ENCODE data around the gene PTPN21.
"Not testable (repeated sequence)": the region's sequence is repeated elsewhere in the genome, so short reads cannot be mapped to it uniquely, and the experiment has no call there.

DNA sequence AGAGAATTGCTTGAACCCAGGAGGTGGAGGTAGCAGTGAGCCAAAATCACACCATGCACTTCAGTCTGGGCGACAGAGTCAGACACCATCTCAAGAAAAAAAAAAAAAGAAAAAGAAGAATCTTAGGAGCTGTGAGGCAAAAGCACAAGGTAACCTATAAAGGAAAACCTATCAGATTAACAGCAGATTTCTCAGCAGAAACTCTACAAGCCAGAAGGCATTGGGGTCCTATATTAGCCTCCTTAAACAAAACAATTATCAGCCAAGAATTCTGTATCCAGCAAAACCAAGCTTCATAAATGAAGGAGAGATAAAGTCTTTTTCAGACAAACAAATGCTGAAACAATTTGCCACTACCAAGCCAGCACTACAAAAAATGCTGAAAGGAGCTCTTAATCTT, 24.9 kb downstream of the PTPN21 start:
- TF ChIP-seq, protein P1, sequence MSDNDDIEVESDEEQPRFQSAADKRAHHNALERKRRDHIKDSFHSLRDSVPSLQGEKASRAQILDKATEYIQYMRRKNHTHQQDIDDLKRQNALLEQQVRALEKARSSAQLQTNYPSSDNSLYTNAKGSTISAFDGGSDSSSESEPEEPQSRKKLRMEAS (IDR thresholded peaks at IDR 0.05): not testable (repeated sequence)
- TF ChIP-seq, protein P2, sequence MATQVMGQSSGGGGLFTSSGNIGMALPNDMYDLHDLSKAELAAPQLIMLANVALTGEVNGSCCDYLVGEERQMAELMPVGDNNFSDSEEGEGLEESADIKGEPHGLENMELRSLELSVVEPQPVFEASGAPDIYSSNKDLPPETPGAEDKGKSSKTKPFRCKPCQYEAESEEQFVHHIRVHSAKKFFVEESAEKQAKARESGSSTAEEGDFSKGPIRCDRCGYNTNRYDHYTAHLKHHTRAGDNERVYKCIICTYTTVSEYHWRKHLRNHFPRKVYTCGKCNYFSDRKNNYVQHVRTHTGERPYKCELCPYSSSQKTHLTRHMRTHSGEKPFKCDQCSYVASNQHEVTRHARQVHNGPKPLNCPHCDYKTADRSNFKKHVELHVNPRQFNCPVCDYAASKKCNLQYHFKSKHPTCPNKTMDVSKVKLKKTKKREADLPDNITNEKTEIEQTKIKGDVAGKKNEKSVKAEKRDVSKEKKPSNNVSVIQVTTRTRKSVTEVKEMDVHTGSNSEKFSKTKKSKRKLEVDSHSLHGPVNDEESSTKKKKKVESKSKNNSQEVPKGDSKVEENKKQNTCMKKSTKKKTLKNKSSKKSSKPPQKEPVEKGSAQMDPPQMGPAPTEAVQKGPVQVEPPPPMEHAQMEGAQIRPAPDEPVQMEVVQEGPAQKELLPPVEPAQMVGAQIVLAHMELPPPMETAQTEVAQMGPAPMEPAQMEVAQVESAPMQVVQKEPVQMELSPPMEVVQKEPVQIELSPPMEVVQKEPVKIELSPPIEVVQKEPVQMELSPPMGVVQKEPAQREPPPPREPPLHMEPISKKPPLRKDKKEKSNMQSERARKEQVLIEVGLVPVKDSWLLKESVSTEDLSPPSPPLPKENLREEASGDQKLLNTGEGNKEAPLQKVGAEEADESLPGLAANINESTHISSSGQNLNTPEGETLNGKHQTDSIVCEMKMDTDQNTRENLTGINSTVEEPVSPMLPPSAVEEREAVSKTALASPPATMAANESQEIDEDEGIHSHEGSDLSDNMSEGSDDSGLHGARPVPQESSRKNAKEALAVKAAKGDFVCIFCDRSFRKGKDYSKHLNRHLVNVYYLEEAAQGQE (IDR thresholded peaks at IDR 0.05): not testable (repeated sequence)
- TF ChIP-seq, protein P3, sequence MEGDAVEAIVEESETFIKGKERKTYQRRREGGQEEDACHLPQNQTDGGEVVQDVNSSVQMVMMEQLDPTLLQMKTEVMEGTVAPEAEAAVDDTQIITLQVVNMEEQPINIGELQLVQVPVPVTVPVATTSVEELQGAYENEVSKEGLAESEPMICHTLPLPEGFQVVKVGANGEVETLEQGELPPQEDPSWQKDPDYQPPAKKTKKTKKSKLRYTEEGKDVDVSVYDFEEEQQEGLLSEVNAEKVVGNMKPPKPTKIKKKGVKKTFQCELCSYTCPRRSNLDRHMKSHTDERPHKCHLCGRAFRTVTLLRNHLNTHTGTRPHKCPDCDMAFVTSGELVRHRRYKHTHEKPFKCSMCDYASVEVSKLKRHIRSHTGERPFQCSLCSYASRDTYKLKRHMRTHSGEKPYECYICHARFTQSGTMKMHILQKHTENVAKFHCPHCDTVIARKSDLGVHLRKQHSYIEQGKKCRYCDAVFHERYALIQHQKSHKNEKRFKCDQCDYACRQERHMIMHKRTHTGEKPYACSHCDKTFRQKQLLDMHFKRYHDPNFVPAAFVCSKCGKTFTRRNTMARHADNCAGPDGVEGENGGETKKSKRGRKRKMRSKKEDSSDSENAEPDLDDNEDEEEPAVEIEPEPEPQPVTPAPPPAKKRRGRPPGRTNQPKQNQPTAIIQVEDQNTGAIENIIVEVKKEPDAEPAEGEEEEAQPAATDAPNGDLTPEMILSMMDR (IDR thresholded peaks at IDR 0.05; ENCODE audit: low read depth, low read length, missing input control): not testable (repeated sequence)
- not testable (repeated sequence) for TF ChIP-seq TAF1 (conservative IDR thresholded peaks at IDR 0.05); GABPA (IDR thresholded peaks at IDR 0.05 in 1 of 2, conservative IDR thresholded peaks at IDR 0.05 in 1 of 2); YY1 (IDR thresholded peaks at IDR 0.05); SP1 (IDR thresholded peaks at IDR 0.05); RXRA (IDR thresholded peaks at IDR 0.05); RAD21 (IDR thresholded peaks at IDR 0.05); FOXA1 (IDR thresholded peaks at IDR 0.05); JUND (IDR thresholded peaks at IDR 0.05)
- TF ChIP-seq, protein P4, sequence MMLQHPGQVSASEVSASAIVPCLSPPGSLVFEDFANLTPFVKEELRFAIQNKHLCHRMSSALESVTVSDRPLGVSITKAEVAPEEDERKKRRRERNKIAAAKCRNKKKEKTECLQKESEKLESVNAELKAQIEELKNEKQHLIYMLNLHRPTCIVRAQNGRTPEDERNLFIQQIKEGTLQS (IDR thresholded peaks at IDR 0.05): not testable (repeated sequence)
